GM18526 (cell line): Measurements from ENCODE around the gene SMIM8.

Source experiments
- POLR2A ChIP-seq: IDR thresholded peaks from 3 replicates; pipeline ENCODE4 v1.6.1; 2011; ENCODE audit not compliant: insufficient read length; ENCODE audit errors: extremely low read depth

SMIM8 gene

GRCh38 chr6:87366072-87366827 lies 43.9 kb downstream of the SMIM8 start:
- no peak for TF ChIP-seq POLR2A

DNA sequence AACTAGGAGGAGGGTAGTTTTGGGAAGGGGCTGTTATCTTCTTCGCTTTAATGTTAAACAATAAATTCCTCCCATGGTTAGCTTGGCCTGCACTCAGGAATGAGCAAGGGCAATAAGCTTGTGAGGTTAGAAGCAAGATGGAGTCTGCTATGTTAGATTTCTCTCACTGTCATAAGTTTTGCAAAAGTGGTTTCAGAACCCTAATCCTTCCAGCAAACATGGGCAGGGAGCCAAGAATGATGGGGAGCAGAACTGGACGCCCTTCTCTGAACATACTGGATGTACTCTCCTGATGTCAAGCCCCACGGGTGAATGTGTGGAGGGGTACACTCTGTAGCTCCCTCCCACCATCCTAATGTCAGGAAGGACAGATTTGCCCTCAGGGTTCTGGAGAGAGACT lies 44.5 kb downstream of the SMIM8 start:
- no peak for TF ChIP-seq POLR2A

- TF ChIP-seq POLR2A, result no peak
These were observed 51.0 kb downstream of the SMIM8 start for GRCh38 chr6:87373377-87373776.

DNA sequence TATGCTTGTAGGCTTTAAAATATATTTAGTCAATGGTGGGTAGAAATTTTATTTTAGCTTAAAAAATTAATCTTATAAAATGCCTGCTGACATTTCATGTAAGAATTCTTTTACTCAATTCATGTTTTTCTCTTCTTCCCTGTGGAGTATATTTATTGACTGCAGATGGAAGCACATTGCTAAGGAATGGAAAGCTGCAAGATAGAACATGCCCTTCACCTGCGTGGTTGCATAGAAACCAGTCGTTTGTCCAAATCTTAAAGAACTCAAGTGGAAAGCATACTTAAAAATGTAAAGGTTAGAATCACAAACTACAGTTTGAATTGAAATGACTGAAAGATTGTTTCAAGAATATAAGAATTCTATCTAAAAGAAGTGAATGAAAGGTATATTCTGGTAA lies 52.9 kb downstream of the SMIM8 start:
- no peak for TF ChIP-seq POLR2A

DNA sequence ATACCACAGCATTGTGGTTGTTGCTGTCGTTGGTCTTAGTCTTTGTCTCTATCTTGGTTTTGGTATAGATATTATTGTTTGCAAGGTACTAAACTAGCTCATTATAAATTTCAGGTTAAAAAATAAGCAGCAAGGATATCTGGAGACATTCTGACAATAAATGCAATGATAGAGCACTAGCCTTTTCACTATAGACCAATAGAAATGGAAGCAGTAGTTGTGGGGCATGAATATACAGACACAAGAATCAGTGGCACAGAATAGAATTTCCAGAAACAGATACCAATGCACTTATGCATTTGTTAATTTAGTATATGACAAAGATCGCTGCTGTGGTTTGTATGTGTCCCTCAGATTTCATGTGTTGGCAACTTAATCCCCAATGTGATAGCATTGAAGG lies 54.3 kb downstream of the SMIM8 start:
- no peak for TF ChIP-seq POLR2A

GRCh38 chr6:87378947-87379346 lies 56.6 kb downstream of the SMIM8 start:
- no peak for TF ChIP-seq POLR2A

DNA sequence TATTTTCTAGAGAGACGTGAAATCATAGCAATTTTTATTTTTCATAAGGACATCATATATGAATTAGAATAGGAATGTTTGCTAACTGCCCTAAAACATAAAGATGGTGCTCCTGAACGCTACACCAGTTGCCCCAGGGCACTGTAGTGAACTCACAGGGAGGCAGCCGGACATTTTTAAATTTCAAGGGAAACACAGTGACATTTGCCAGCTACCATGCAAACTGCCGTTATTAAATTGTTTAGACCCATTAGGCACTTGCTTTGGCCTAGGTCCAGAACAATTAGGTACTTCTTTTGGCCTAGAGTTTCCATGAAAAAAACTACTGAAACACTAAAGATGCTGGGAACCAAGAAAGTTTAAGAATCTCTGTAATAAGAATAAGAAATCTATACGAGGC lies 60.5 kb downstream of the SMIM8 start:
- TF ChIP-seq POLR2A, result no peak

- TF ChIP-seq POLR2A, result no peak
These were observed 61.6 kb downstream of the SMIM8 start for GRCh38 chr6:87384038-87384437.

DNA sequence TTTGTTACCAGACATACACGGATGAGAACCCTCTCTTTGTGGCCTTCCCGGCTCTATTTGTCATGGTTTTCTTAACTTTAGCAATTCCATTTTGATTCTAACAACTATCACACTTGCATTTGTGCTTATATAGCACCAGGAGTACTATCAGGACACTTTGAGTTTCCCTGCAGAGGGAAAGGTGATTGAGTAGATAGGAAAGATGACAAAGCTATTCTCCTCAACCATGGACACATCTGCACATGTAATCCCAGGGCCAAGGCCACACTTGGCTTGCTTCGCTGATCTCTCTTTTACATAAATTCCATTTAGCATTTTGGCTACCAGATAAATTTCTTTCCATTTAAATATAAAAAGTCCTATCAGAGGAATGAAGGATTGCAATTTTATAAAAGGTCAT lies 62.1 kb downstream of the SMIM8 start:
- TF ChIP-seq POLR2A, result no peak

DNA sequence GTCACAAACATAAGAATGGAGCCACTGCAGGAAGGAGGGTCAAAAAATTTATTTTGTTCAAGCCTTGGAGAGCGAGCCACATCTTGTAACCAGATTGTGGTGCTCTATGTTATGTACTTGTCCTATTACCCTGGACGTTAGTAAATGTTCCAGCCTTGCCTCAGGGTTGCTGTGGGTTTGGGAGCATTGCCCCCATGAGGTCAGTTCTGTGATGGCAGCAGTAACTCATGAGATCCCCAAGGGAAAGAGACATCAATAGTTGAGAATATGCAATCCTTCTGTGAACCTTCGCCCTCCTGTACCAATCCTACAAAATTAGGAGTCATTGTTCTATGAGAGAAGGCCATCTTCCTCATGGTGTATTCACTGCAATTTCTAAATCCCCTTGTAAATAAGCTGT lies 68.9 kb downstream of the SMIM8 start:
- no peak for TF ChIP-seq POLR2A
